ENCODE data around the gene OLAH. TPM values are rescaled to one million over a fixed set of nuclear protein-coding genes. Genes with fewer than 3 reads are reported as not detected.

Gene OLAH
- total and polyA plus RNA-seq, 4 donors, result 0.49 to 20.6 (median 4.6) TPM; not detected in 1

- no peak for DNase-seq
- no peak for ATAC-seq (ENCODE audit: insufficient read depth, low FRiP score)
- Histone ChIP-seq H3K9me3 (ENCODE audit: control insufficient read depth in 4 of 4, insufficient read depth in 3 of 4, low read length in 3 of 4) (peaks cover 0 to 10% (median 4%) of the 10 kb centered on the region in 4 donors), H3K27ac (ENCODE audit: low read depth in 1 of 2, low read length in 1 of 2) (no peak overlapping the region), H3K9ac (ENCODE audit: insufficient read depth in 1 of 2, low read length in 2 of 2) (no peak overlapping the region), H3K4me3 (no peak overlapping the region), H3K27me3 (ENCODE audit: control insufficient read depth in 3 of 3, insufficient read depth in 3 of 3, low read length in 2 of 3) (no peaks in the 10 kb centered on the region), H3K36me3 (ENCODE audit: control insufficient read depth in 4 of 4, insufficient read depth in 4 of 4, low read length in 4 of 4) (no peaks in the 10 kb centered on the region), H3K4me1 (ENCODE audit: control insufficient read depth in 5 of 5, insufficient read depth in 5 of 5, low read length in 5 of 5) (no peaks in the 10 kb centered on the region)
- TF ChIP-seq, protein P1, sequence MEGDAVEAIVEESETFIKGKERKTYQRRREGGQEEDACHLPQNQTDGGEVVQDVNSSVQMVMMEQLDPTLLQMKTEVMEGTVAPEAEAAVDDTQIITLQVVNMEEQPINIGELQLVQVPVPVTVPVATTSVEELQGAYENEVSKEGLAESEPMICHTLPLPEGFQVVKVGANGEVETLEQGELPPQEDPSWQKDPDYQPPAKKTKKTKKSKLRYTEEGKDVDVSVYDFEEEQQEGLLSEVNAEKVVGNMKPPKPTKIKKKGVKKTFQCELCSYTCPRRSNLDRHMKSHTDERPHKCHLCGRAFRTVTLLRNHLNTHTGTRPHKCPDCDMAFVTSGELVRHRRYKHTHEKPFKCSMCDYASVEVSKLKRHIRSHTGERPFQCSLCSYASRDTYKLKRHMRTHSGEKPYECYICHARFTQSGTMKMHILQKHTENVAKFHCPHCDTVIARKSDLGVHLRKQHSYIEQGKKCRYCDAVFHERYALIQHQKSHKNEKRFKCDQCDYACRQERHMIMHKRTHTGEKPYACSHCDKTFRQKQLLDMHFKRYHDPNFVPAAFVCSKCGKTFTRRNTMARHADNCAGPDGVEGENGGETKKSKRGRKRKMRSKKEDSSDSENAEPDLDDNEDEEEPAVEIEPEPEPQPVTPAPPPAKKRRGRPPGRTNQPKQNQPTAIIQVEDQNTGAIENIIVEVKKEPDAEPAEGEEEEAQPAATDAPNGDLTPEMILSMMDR (IDR thresholded peaks at IDR 0.05; ENCODE audit: control extremely low read depth, extremely low read depth), result no peak
- 70 to 81% methylated on average over 4 of the region's 4 CpGs for WGBS, 2 donors
Measured at GRCh38 chr10:15069230-15069629, 25.5 kb downstream of the OLAH start.

GRCh38 chr10:15072358-15072757 is 28.6 kb downstream of the OLAH start:
- TF ChIP-seq, protein P1 (IDR thresholded peaks at IDR 0.05; ENCODE audit: control extremely low read depth, extremely low read depth), result no peak
- Histone ChIP-seq H3K27me3 (ENCODE audit: control insufficient read depth in 3 of 3, insufficient read depth in 3 of 3, low read length in 2 of 3) (no peaks in the 10 kb centered on the region), H3K9me3 (ENCODE audit: control insufficient read depth in 4 of 4, insufficient read depth in 3 of 4, low read length in 3 of 4) (peaks cover 0 to 2% (median 0%) of the 10 kb centered on the region in 4 donors), H3K27ac (ENCODE audit: low read depth in 1 of 2, low read length in 1 of 2) (no peak overlapping the region), H3K4me1 (ENCODE audit: control insufficient read depth in 5 of 5, insufficient read depth in 5 of 5, low read length in 5 of 5) (no peaks in the 10 kb centered on the region), H3K4me3 (no peak overlapping the region), H3K9ac (ENCODE audit: insufficient read depth in 1 of 2, low read length in 2 of 2) (no peak overlapping the region), H3K36me3 (ENCODE audit: control insufficient read depth in 4 of 4, insufficient read depth in 4 of 4, low read length in 4 of 4) (no peaks in the 10 kb centered on the region)
- 94 to 99% methylated on average over 5 of the region's 5 CpGs for WGBS, 2 donors
- ATAC-seq (ENCODE audit: insufficient read depth, low FRiP score), result no peak
- no peak for DNase-seq

GRCh38 chr10:15075421-15075820 is 31.7 kb downstream of the OLAH start:
- H3K4me3 ChIP-seq, result no peak overlapping the region
- H3K4me1 ChIP-seq (ENCODE audit: control insufficient read depth in 5 of 5, insufficient read depth in 5 of 5, low read length in 5 of 5), result no peaks in the 10 kb centered on the region
- no peaks in the 10 kb centered on the region for H3K27me3 ChIP-seq (ENCODE audit: control insufficient read depth in 3 of 3, insufficient read depth in 3 of 3, low read length in 2 of 3)
- no peak for ATAC-seq (ENCODE audit: insufficient read depth, low FRiP score)
- 88 to 93% methylated on average over 3 of the region's 3 CpGs for WGBS, 2 donors
- H3K27ac ChIP-seq (ENCODE audit: low read depth in 1 of 2, low read length in 1 of 2), result no peak overlapping the region
- peaks cover 0 to 2% (median 0%) of the 10 kb centered on the region in 4 donors for H3K9me3 ChIP-seq (ENCODE audit: control insufficient read depth in 4 of 4, insufficient read depth in 3 of 4, low read length in 3 of 4)
- no peak for DNase-seq
- TF ChIP-seq, protein P1 (IDR thresholded peaks at IDR 0.05; ENCODE audit: control extremely low read depth, extremely low read depth), result no peak
- no peak overlapping the region for H3K9ac ChIP-seq (ENCODE audit: insufficient read depth in 1 of 2, low read length in 2 of 2)
- no peaks in the 10 kb centered on the region for H3K36me3 ChIP-seq (ENCODE audit: control insufficient read depth in 4 of 4, insufficient read depth in 4 of 4, low read length in 4 of 4)
